ENCODE data around the gene CERS6. TPM values are rescaled to one million over a fixed set of nuclear protein-coding genes. Genes with fewer than 3 reads are reported as not detected.
A peak's percentile ranks its signal among the peaks of the same experiment; 100 is the strongest.

The CERS6 gene
- polyA plus RNA-seq, 1 donor from 2014 or later = 59.3 TPM

- Histone ChIP-seq H2AFZ (ENCODE audit: low read depth, low read length) (no peak overlapping the region), H3K4me2 (ENCODE audit: low read length) (no peak overlapping the region), H3K9me2 (ENCODE audit: insufficient read depth, low read length) (no peaks in the 10 kb centered on the region), H3K9me3 (ENCODE audit: low read length) (no peaks in the 10 kb centered on the region), H3F3A (ENCODE audit: insufficient read depth, low read length, poor library complexity, severe bottlenecking) (no peaks in the 10 kb centered on the region), H3K27ac (ENCODE audit: low read length) (no peak overlapping the region), H3K79me2 (replicated peaks; ENCODE audit: insufficient read depth, low read length) (no peaks in the 10 kb centered on the region), H3K36me3 (ENCODE audit: insufficient read depth, low read length) (no peaks in the 10 kb centered on the region), H3K9ac (ENCODE audit: low read length) (no peak overlapping the region), H4K20me1 (ENCODE audit: insufficient read depth) (no peaks in the 10 kb centered on the region), H3K27me3 (ENCODE audit: insufficient read depth, low read depth, low read length) (no peaks in the 10 kb centered on the region), H3K4me3 (ENCODE audit: low read length) (no peak overlapping the region)
- TF ChIP-seq MXI1 (conservative IDR thresholded peaks at IDR 0.05; ENCODE audit: poor library complexity, severe bottlenecking) = no peak
- TF ChIP-seq RAD21 (conservative IDR thresholded peaks at IDR 0.05) = no peak
- no peak for TF ChIP-seq POLR2AphosphoS5 (IDR thresholded peaks at IDR 0.05)
- no peak for TF ChIP-seq EP300 (conservative IDR thresholded peaks at IDR 0.05; ENCODE audit: poor library complexity, severe bottlenecking)
- TF ChIP-seq SMC3 (conservative IDR thresholded peaks at IDR 0.05; ENCODE audit: poor library complexity) = no peak
- no peak for TF ChIP-seq EZH2 (IDR thresholded peaks at IDR 0.05; ENCODE audit: borderline replicate concordance, insufficient read depth, low read length, poor library complexity, severe bottlenecking)
- TF ChIP-seq CTCF (IDR thresholded peaks at IDR 0.05; ENCODE audit: poor library complexity, severe bottlenecking) = no peak
- no peak for TF ChIP-seq TAF1 (IDR thresholded peaks at IDR 0.05; ENCODE audit: low read depth)
- no peak for TF ChIP-seq REST (IDR thresholded peaks at IDR 0.05; ENCODE audit: borderline replicate concordance)
Observed at GRCh38 chr2:168757223-168757622, 301.2 kb downstream of the CERS6 start.

- Histone ChIP-seq H3K9me3 (ENCODE audit: low read length) (no peaks in the 10 kb centered on the region), H3K9me2 (ENCODE audit: insufficient read depth, low read length) (no peaks in the 10 kb centered on the region), H2AFZ (ENCODE audit: low read depth, low read length) (no peak overlapping the region), H3K79me2 (replicated peaks; ENCODE audit: insufficient read depth, low read length) (no peaks in the 10 kb centered on the region), H3K4me2 (ENCODE audit: low read length) (no peak overlapping the region), H3K27me3 (ENCODE audit: insufficient read depth, low read depth, low read length) (no peaks in the 10 kb centered on the region), H3K36me3 (ENCODE audit: insufficient read depth, low read length) (no peaks in the 10 kb centered on the region), H3K4me3 (ENCODE audit: low read length) (no peak overlapping the region), H3K27ac (ENCODE audit: low read length) (no peak overlapping the region), H3F3A (ENCODE audit: insufficient read depth, low read length, poor library complexity, severe bottlenecking) (no peaks in the 10 kb centered on the region), H3K9ac (ENCODE audit: low read length) (no peak overlapping the region), H4K20me1 (ENCODE audit: insufficient read depth) (no peaks in the 10 kb centered on the region)
- TF ChIP-seq CTCF (IDR thresholded peaks at IDR 0.05; ENCODE audit: poor library complexity, severe bottlenecking) (peak; percentile 75), SMC3 (conservative IDR thresholded peaks at IDR 0.05; ENCODE audit: poor library complexity) (peak; percentile 83), MXI1 (conservative IDR thresholded peaks at IDR 0.05; ENCODE audit: poor library complexity, severe bottlenecking) (no peak), RAD21 (conservative IDR thresholded peaks at IDR 0.05) (peak; percentile 80), EP300 (conservative IDR thresholded peaks at IDR 0.05; ENCODE audit: poor library complexity, severe bottlenecking) (no peak), EZH2 (IDR thresholded peaks at IDR 0.05; ENCODE audit: borderline replicate concordance, insufficient read depth, low read length, poor library complexity, severe bottlenecking) (no peak), REST (IDR thresholded peaks at IDR 0.05; ENCODE audit: borderline replicate concordance) (no peak)
Observed at GRCh38 chr2:168758970-168759820, 303.1 kb downstream of the CERS6 start.
